ENCODE measurements around the gene HHATL. TPM values are rescaled to one million over a fixed set of nuclear protein-coding genes. Genes with fewer than 3 reads are reported as not detected.

HHATL gene
- total and polyA plus RNA-seq, 10 of the 15 experiments (the other 5 are each of a cell fraction or from before 2014, with no cell fraction given), result not detected

- intact Hi-C loops (cut with micrococcal nuclease; ENCODE audit: unreplicated experiment), result no loop called here
- RAD21 ChIA-PET (ENCODE audit: unreplicated experiment), result no interaction called here
- no peaks in the 10 kb centered on the region for H3K36me3 ChIP-seq (ENCODE audit: control insufficient read depth in 2 of 2, insufficient read depth in 2 of 2, low read length in 1 of 2)
- no peak for TF ChIP-seq POLR2A (IDR thresholded peaks at IDR 0.05; ENCODE audit: low read depth, low read length)
- TF ChIP-seq STAT1 (conservative IDR thresholded peaks at IDR 0.05), result no peak
- 0 out of 2 replicates have a peak, but pooled peaks have one; percentile 8 for TF ChIP-seq TCF12 (IDR thresholded peaks at IDR 0.05; ENCODE audit: low read depth, low read length)
- no peak for TF ChIP-seq PBX3 (IDR thresholded peaks at IDR 0.05; ENCODE audit: insufficient replicate concordance, low read depth, low read length)
- TF ChIP-seq ZNF274 (IDR thresholded peaks at IDR 0.05; ENCODE audit: insufficient read depth, insufficient read length), result no peak
- H3K9me3 ChIP-seq (replicated peaks; ENCODE audit: control insufficient read depth, insufficient read depth, low read length), result no peaks in the 10 kb centered on the region
- POLR2A ChIA-PET, result interaction anchor here (0.7 kb wide), 1 partner anchor 14 kb away, joined by 3 read pairs; no protein-coding TSS in a partner anchor
- WGBS (ENCODE audit: insufficient coverage, insufficient replicate concordance, low lambda C conversion rate, missing lambda C conversion rate), result 35% methylated on average over 4 of the region's 4 CpGs
- peaks cover 17% of the 10 kb centered on the region for H3K4me1 ChIP-seq (ENCODE audit: control insufficient read depth, insufficient read depth, low read length)
- H3K9ac ChIP-seq (ENCODE audit: control insufficient read depth, insufficient read depth, low read length), result no peak overlapping the region; the same call in 1 of the 2 replicates
- CTCF ChIA-PET, result interaction anchor here (1.0 kb wide), 2 partner anchors 18 to 65 kb away, joined by 3 read pairs; partner anchors contain the start of gene SS18L2
- DNase-seq (ENCODE audit: low read depth, low spot score), result no peak
- no peaks in the 10 kb centered on the region for H4K20me1 ChIP-seq (ENCODE audit: control insufficient read depth, insufficient read depth)
- SMC1A ChIA-PET (ENCODE audit: uncharacterized antibody, unreplicated experiment), result no interaction called here
- H2AFZ ChIP-seq (ENCODE audit: control insufficient read depth, low read depth, low read length), result 0 out of 2 replicates have a peak overlapping the region, but pooled peaks have one; percentile 62
- peak overlapping the region; percentile 72 for H3K4me2 ChIP-seq (ENCODE audit: control insufficient read depth, insufficient read depth)
- no peaks in the 10 kb centered on the region; the same call in 1 of the 2 replicates for H3K79me2 ChIP-seq (ENCODE audit: control insufficient read depth, insufficient read depth, low read length)
- no peak for FAIRE-seq
- H3K27ac ChIP-seq (ENCODE audit: control insufficient read depth, insufficient read depth), result no peak overlapping the region
- H3K4me3 ChIP-seq, result peak overlapping the region; percentile 73
- TSS peak; percentile 34 for BruUV-seq (replicated peaks)
- in situ Hi-C loops (cut with MboI), result no loop called here
- H3K27me3 ChIP-seq (replicated peaks in 1 of 2; ENCODE audit: control insufficient read depth in 2 of 2, insufficient read depth in 2 of 2, low read length in 1 of 2), result no peaks in the 10 kb centered on the region
- ATAC-seq, result no peak
These were observed 47.2 kb downstream of the HHATL start for GRCh38 chr3:42655331-42655888.
